Gastroesophageal sphincter (tissue), 3 donors: ENCODE measurements around the gene RUFY2.

Experiments used
- POLR2A ChIP-seq, 2 donors: fragments of 450-650 bp; IDR thresholded peaks; one replicate each; pipeline ENCODE4 v1.6.1; 2017; ENCODE audit warnings: antibody characterized with exemption in 2 of 2, mild to moderate bottlenecking in 2 of 2, moderate library complexity in 1 of 2
- TF ChIP-seq, protein P1 (sequence below), 4 experiments: fragments of 200-600 bp in 2 of 4; fragments of 450-650 bp in 2 of 4; sonication (generic) in 1 of 4; IDR thresholded peaks; one replicate each; pipeline ENCODE4 v1.5.1; 2017 to 2019; ENCODE audit warnings: antibody characterized with exemption in 4 of 4, mild to moderate bottlenecking in 2 of 4, moderate library complexity in 2 of 4

DNA sequence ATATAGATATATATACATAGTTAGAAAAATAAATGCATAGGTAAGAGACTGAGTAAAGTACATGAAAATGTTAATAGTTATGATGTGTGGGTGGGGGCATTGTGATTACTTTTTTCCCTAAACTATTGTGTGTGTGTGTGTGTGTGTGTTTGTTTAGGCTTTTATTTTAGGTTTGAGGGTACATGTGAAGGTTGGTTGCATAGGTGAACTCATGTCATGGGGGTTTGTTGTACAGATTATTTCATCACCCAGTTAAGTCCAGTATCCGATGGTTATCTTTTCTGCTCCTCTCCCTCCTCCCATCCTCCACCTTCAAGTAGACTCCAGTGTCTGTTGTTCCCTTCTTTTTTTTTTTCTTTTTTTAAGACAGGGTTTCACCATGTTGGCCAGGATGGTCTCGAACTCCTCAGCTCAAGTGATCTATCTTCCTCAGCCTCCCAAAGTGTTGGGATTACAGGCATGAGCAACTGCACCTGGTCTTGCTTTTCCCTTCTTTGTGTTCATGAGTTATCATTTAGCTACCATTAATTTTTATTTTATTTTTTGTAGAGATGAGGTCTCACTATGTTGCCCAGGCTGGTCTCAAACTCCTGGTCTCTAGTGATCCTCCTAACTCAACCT, 1.9 kb upstream of the RUFY2 start:
- TF ChIP-seq POLR2A (IDR thresholded peaks at IDR 0.05) = no peak
- TF ChIP-seq, protein P1, sequence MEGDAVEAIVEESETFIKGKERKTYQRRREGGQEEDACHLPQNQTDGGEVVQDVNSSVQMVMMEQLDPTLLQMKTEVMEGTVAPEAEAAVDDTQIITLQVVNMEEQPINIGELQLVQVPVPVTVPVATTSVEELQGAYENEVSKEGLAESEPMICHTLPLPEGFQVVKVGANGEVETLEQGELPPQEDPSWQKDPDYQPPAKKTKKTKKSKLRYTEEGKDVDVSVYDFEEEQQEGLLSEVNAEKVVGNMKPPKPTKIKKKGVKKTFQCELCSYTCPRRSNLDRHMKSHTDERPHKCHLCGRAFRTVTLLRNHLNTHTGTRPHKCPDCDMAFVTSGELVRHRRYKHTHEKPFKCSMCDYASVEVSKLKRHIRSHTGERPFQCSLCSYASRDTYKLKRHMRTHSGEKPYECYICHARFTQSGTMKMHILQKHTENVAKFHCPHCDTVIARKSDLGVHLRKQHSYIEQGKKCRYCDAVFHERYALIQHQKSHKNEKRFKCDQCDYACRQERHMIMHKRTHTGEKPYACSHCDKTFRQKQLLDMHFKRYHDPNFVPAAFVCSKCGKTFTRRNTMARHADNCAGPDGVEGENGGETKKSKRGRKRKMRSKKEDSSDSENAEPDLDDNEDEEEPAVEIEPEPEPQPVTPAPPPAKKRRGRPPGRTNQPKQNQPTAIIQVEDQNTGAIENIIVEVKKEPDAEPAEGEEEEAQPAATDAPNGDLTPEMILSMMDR (IDR thresholded peaks at IDR 0.05) = no peak
